Choroid plexus epithelial cell (primary cell): ENCODE data around the gene CAT.

ENCODE experiments used
- DNase-seq: peaks from one replicate; pipeline ENCODE4 v3.0.0-alpha.2; 2010; ENCODE audit warnings: low read depth
- H3K4me3 ChIP-seq: 2 replicates; pipeline ENCODE4 v1.5.1; 2011; ENCODE audit warnings: low read depth, mild to moderate bottlenecking, control low read depth, low read length, moderate library complexity
- CTCF ChIP-seq: conservative IDR thresholded peaks from 2 replicates; pipeline ENCODE4 v1.5.1; 2011; ENCODE audit warnings: low read depth, mild to moderate bottlenecking, control low read depth, inconsistent platforms, low read length, moderate library complexity

The CAT gene

DNA sequence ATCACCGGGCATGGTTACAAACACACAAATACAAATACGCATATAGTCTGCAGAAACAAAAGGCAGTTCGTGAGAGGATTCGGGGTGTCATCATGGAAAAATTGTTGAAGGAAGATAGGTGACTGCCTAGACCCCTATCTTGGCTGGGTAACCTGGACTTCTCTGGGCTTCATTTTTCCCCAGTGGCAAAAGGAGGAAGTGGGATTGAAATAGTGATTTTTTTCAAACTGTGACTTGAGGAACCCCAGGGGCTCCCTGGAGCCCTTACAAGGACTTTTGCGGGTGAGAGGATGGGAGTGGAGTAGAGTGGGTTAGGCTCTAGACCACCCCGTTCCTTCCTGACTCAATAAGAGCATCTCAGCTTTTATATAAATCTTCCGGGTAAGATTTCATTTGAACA, 75.9 kb downstream of the CAT start:
- no peak for DNase-seq
- TF ChIP-seq CTCF, result no peak
- no peak overlapping the region for H3K4me3 ChIP-seq

DNA sequence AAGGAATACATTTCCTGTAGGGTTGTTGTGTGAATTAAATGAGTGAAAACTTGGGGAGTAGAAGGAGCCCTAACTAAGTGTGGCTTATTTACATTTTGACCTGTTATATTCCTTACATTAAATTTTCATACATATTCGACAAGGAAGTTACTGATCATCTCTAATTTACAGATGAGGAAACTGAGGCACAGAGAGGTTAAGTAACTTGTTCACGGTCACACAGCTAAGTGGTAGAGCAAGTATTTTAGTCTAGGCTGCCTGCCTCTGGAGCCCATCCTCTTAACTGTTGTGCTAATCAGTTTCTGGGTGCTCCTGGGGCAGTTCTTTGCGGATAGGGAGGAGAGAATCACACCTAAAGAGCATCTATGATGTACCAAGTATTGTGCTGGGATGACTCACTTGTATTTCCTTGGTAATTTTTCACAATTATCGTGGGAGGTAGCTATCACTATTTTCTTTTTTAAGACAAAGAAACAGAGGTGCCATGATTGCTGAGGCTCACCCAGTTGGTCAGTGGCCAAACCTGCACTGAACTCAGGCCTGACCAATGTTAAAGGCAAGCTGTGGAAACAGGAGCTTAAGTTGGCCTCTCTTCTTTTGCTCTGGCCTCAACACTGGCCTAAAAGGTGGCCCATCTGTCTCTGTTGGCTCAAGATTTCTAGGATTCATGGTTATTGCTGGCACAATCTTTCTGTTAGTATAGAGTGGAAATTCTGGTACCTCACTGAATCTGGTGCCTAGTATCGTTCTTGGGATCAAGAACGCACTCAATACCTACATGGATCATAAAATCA, 77.7 kb downstream of the CAT start:
- no peak for DNase-seq
- TF ChIP-seq CTCF, result no peak
- H3K4me3 ChIP-seq, result no peak overlapping the region

DNA sequence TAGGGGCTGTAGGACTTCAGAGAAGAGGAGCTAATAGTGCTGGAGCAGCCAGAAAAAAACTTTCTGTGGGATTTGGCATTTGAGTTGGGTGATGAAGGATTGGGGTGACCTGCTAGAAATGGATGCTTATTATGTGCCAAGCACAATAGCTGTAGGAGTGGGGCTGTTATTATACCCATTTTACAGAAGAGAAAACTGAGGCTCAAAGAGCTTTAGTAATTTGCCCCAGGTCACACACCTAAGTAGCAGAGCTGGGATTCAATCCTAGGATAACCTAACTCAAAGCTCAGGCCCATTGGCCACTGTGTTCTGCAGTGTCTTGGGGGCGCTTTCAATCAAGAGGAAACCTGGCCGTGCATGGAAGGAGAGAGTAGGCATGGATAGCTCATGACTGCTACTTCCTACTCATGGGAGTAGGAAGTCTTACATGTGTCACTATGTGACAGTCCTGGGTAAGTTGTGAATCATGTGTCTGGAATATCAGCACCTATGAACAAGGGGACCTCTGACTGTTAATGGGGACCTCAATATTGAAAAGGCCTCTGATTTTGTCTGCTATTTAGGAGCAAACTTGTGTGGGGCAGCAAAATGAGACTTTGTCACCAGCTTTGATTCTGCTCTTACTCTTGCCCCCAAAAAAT, 81.0 kb downstream of the CAT start:
- TF ChIP-seq CTCF, result no peak
- no peak for DNase-seq
- no peak overlapping the region for H3K4me3 ChIP-seq

GRCh38 chr11:34521265-34521664, 82.5 kb downstream of the CAT start:
- no peak for TF ChIP-seq CTCF
- no peak overlapping the region for H3K4me3 ChIP-seq
- DNase-seq, result no peak
